Ovary (tissue), 3 donors: ENCODE data around the gene SAP30L.

Experiments
- CTCF ChIP-seq, 3 donors: fragments of 450-650 bp in 2 of 3; fragments of 200-600 bp in 1 of 3; IDR thresholded peaks; one replicate each; pipeline versions ENCODE4 v1.5.1 to v1.8.0; 2016 to 2022; ENCODE audit warnings: antibody characterized with exemption in 3 of 3, mild to moderate bottlenecking in 1 of 3
- EP300 ChIP-seq: sonication (generic); formaldehyde crosslinking; IDR thresholded peaks from one replicate; pipeline ENCODE4 v1.6.1; 2017; ENCODE audit warnings: antibody characterized with exemption
- POLR2A ChIP-seq: fragments of 450-650 bp; IDR thresholded peaks from one replicate; pipeline ENCODE4 v1.6.1; 2017; ENCODE audit warnings: antibody characterized with exemption, mild to moderate bottlenecking, moderate library complexity
- donor health status: DM: no; HTN: no; CAD: no.

DNA sequence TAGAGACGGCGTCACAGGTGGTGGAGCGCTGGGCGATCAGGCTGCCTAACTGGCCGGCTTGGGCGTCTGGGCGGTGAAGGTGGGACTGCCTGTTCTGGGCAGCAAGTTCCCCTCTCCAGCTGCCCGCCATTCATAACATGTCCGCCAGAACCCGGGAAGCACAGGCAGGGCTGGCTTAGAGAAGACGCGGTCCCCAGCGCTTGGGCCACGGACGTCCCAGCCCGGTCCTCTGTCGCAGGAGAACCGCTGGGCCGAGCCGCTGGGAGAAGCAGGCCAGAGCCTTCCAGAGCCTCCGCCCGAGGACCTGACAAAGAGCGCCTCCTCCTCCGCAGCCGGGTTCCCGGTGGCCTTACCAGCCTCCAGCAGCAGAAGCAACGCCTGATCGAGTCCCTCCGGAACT, 47.5 kb downstream of the SAP30L start:
- no peak for TF ChIP-seq CTCF (IDR thresholded peaks at IDR 0.05)
- no peak for TF ChIP-seq POLR2A
- TF ChIP-seq EP300 = no peak
